Keratinocyte (primary cell): ENCODE results near the gene MYO9A.

Experiments
- CTCF ChIP-seq, 3 experiments: IDR thresholded peaks in 1 of 3; conservative IDR thresholded peaks in 1 of 3; optimal IDR thresholded peaks in 1 of 3; 2 replicates in 2 of 3; 3 replicates in 1 of 3; pipeline versions ENCODE3 to v1.5.1; 2011; ENCODE audit warnings: low read length in 3 of 3, mild to moderate bottlenecking in 3 of 3, moderate library complexity in 2 of 3, control low read depth in 1 of 3, inconsistent platforms in 1 of 3; ENCODE audit not compliant: insufficient read depth in 2 of 3; ENCODE audit errors: extremely low read depth in 1 of 3
- EZH2 ChIP-seq: IDR thresholded peaks from one replicate; pipeline ENCODE4 v1.6.1; 2012; ENCODE audit warnings: inconsistent platforms, mild to moderate bottlenecking, low read length, moderate library complexity

- TF ChIP-seq CTCF (optimal IDR thresholded peaks at IDR 0.05 in 1 of 3, IDR thresholded peaks at IDR 0.05 in 1 of 3, conservative IDR thresholded peaks at IDR 0.05 in 1 of 3; ENCODE audit: extremely low read depth in 1 of 3, insufficient read depth in 2 of 3, low read length in 3 of 3) (no peak), EZH2 (no peak)
These were observed 144.6 kb downstream of the MYO9A start for GRCh38 chr15:71973366-71973765.
